Purkinje cell (primary cell): ENCODE measurements around the gene FCER1G. TPM values are rescaled to one million over a fixed set of nuclear protein-coding genes. Genes with fewer than 3 reads are reported as not detected.

Experiments
- polyA plus RNA-seq: library from polyadenylated mRNA; unstranded; fragments of >200 nt; fragmentation: Nextera tagmentation; gene quantifications from 2 replicates; pipeline ENCODE4 v1.2.1, GENCODE V29; 2014

Gene FCER1G
- 2.9 and 7.6 TPM in 2 replicates for polyA plus RNA-seq

GRCh38 chr1:161215076-161215475 is at the start of gene FCER1G:
Gene FCER1G, plus strand, starts transcription at chr1:161215295. Its CDS starts 27 bp downstream, at chr1:161215322.

DNA sequence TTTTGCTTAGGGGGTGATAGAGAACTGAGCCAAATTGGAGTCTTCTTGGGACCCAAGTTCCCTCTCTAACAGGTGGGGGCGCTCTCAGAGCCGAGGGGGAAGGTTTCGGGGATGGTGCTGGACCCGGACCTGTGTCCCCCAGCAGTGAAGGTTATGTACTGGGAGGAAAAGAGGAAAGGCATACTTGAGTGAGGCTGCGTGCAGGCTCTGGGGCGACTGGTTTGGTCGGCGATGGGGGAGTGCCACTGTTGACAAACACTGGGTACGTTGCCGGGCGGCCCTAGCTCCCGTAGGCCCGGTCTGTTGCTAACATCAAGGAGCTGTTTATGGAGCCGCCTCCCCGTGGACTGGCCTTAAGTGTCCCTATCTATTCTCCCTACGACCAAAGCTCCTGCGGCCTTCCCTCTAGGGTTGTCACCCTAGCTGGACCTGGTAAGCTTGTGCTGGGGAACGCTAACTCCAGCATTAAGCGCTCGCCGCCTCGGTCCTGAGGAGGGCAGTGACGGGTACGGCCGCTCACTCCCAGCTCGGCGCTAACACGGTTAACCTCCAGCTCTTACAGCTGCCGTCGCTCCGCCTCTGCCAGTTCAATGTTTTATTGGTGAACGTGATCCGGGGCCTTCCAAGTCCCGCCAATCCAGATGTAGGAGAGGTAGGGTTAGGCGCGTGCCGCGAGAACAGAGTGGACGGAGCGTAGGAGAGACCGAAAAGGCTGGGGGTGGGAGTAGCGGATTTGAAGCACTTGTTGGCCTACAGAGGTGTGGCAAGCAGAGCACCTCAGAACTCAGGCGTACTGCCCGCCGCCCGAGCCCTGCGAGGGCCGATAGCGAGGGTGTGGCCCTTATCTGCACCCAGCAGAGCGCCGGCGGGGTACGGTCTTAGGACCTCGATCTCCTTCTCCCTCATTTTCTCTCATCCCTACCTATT is 49.1 kb upstream of the FCER1G start, which contains the start of gene PPOX:
PPOX (plus strand) TSS at position 685 of the 927 bp plus-strand sequence. CDS start 422 bp downstream, outside the sequence.

GRCh38 chr1:161177112-161177935 is 37.8 kb upstream of the FCER1G start, which contains the start of gene B4GALT3:
Gene B4GALT3, minus strand, starts transcription at chr1:161177507. Its CDS starts 1,447 bp downstream, at chr1:161176060.

GRCh38 chr1:161198897-161199431 is 16.1 kb upstream of the FCER1G start, which contains the start of gene ADAMTS4:
Gene ADAMTS4, minus strand, starts transcription at chr1:161199054. Its CDS starts 427 bp downstream, at chr1:161198627.

GRCh38 chr1:161201836-161202712 is 13.0 kb upstream of the FCER1G start, which contains the start of gene NDUFS2:
Gene NDUFS2, plus strand, starts transcription at chr1:161202367. Its CDS starts 19 bp downstream, at chr1:161202386.

GRCh38 chr1:161225534-161226319 is 10.6 kb downstream of the FCER1G start, which contains the start of gene TOMM40L:
Gene TOMM40L, plus strand, starts transcription at chr1:161226060. Its CDS starts 430 bp downstream, at chr1:161226490.

GRCh38 chr1:161238039-161238473 is 23.0 kb downstream of the FCER1G start, which contains the start of gene NR1I3:
Gene NR1I3, minus strand, starts transcription at chr1:161238203. Its CDS starts 1,638 bp downstream, at chr1:161236565.

GRCh38 chr1:161258439-161259344 is 43.6 kb downstream of the FCER1G start, which contains the start of gene PCP4L1:
Gene PCP4L1, plus strand, starts transcription at chr1:161258745. Its CDS starts 230 bp downstream, at chr1:161258975.

Other genes with a start within 250 kb of the FCER1G start
- gene F11R, start 194.1 kb upstream of the FCER1G start, polyA plus RNA-seq: 0.10 TPM in 1 of 2 replicates, not detected in the other
- gene TSTD1, start 176.3 kb upstream of the FCER1G start, polyA plus RNA-seq: 35.1 and 74.9 TPM in 2 replicates
- gene USF1, start 169.3 kb upstream of the FCER1G start, polyA plus RNA-seq: 0.36 and 1.1 TPM in 2 replicates
- 0.11 TPM in 1 of 2 replicates, not detected in the other for gene ARHGAP30, start 145.4 kb upstream of the FCER1G start, polyA plus RNA-seq
- not detected in 2 replicates for gene NECTIN4, start 125.7 kb upstream of the FCER1G start, polyA plus RNA-seq
- gene KLHDC9, start 116.9 kb upstream of the FCER1G start, polyA plus RNA-seq: 8.0 and 17.1 TPM in 2 replicates
- gene PFDN2, start 97.3 kb upstream of the FCER1G start, polyA plus RNA-seq: 92.1 and 97.1 TPM in 2 replicates
- 35.5 and 38.5 TPM in 2 replicates for gene NIT1, start 97.2 kb upstream of the FCER1G start, polyA plus RNA-seq
- gene DEDD, start 82.6 kb upstream of the FCER1G start, polyA plus RNA-seq: 27.4 and 28.0 TPM in 2 replicates
- 301 and 305 TPM in 2 replicates for gene UFC1, start 61.3 kb upstream of the FCER1G start, polyA plus RNA-seq
- gene USP21, start 55.8 kb upstream of the FCER1G start, polyA plus RNA-seq: 3.2 and 6.2 TPM in 2 replicates
- 27.6 and 29.5 TPM in 2 replicates for gene PPOX, start 48.9 kb upstream of the FCER1G start, polyA plus RNA-seq
- 6.5 and 12.7 TPM in 2 replicates for gene B4GALT3, start 37.8 kb upstream of the FCER1G start, polyA plus RNA-seq
- 0.13 and 0.62 TPM in 2 replicates for gene ADAMTS4, start 16.2 kb upstream of the FCER1G start, polyA plus RNA-seq
- gene NDUFS2, start 12.9 kb upstream of the FCER1G start, polyA plus RNA-seq: 145 and 159 TPM in 2 replicates
- gene APOA2, start 8.3 kb downstream of the FCER1G start, polyA plus RNA-seq: not detected in 2 replicates
- 9.1 and 11.9 TPM in 2 replicates for gene TOMM40L, start 10.8 kb downstream of the FCER1G start, polyA plus RNA-seq
- gene NR1I3, start 22.9 kb downstream of the FCER1G start, polyA plus RNA-seq: 0.23 and 1.4 TPM in 2 replicates
- gene PCP4L1, start 43.5 kb downstream of the FCER1G start, polyA plus RNA-seq: 5.9 and 7.5 TPM in 2 replicates
- gene MPZ, start 94.7 kb downstream of the FCER1G start, polyA plus RNA-seq: not detected in 2 replicates
- gene SDHC, start 99.1 kb downstream of the FCER1G start, polyA plus RNA-seq: 72.3 and 72.8 TPM in 2 replicates
- 0.83 and 1.7 TPM in 2 replicates for gene CFAP126, start 152.6 kb downstream of the FCER1G start, polyA plus RNA-seq